ENCODE data around the gene KLRG1.

Gene KLRG1

GRCh38 chr12:9022592-9022991 lies 33.2 kb downstream of the KLRG1 start:
- DNase-seq (ENCODE audit: low spot score) = no peak

GRCh38 chr12:9024512-9024911 lies 35.2 kb downstream of the KLRG1 start:
- H3K9me3 ChIP-seq (ENCODE audit: severe bottlenecking) = no peaks in the 10 kb centered on the region
- no peak overlapping the region for H3K4me3 ChIP-seq (ENCODE audit: severe bottlenecking)
- DNase-seq (ENCODE audit: low spot score) (no peak), ATAC-seq (ENCODE audit: low read depth) (no peak)
- no peak overlapping the region for H3K27ac ChIP-seq (ENCODE audit: poor library complexity, severe bottlenecking)
- TF ChIP-seq CTCF (IDR thresholded peaks at IDR 0.05; ENCODE audit: poor library complexity, severe bottlenecking) = no peak
- no peaks in the 10 kb centered on the region for H3K36me3 ChIP-seq (ENCODE audit: low read depth)
- no peaks in the 10 kb centered on the region for H3K27me3 ChIP-seq (ENCODE audit: insufficient read depth, poor library complexity, severe bottlenecking)
- H3K4me1 ChIP-seq (ENCODE audit: insufficient read depth, poor library complexity, severe bottlenecking) = no peaks in the 10 kb centered on the region

More at GRCh38 chr12:9022592-9022991, 33.2 kb downstream of the KLRG1 start:
- Histone ChIP-seq H3K27ac (ENCODE audit: poor library complexity, severe bottlenecking) (no peak overlapping the region), H3K4me3 (ENCODE audit: severe bottlenecking) (no peak overlapping the region), H3K27me3 (ENCODE audit: insufficient read depth, poor library complexity, severe bottlenecking) (no peaks in the 10 kb centered on the region), H3K36me3 (ENCODE audit: low read depth) (no peaks in the 10 kb centered on the region), H3K4me1 (ENCODE audit: insufficient read depth, poor library complexity, severe bottlenecking) (no peaks in the 10 kb centered on the region), H3K9me3 (ENCODE audit: severe bottlenecking) (no peaks in the 10 kb centered on the region)
- no peak for ATAC-seq (ENCODE audit: low read depth)
- TF ChIP-seq CTCF (IDR thresholded peaks at IDR 0.05; ENCODE audit: poor library complexity, severe bottlenecking) = no peak

- Histone ChIP-seq H3K9me3 (ENCODE audit: severe bottlenecking) (no peaks in the 10 kb centered on the region), H3K27ac (ENCODE audit: poor library complexity, severe bottlenecking) (no peak overlapping the region), H3K27me3 (ENCODE audit: insufficient read depth, poor library complexity, severe bottlenecking) (no peaks in the 10 kb centered on the region), H3K4me1 (ENCODE audit: insufficient read depth, poor library complexity, severe bottlenecking) (no peaks in the 10 kb centered on the region), H3K4me3 (ENCODE audit: severe bottlenecking) (no peak overlapping the region), H3K36me3 (ENCODE audit: low read depth) (no peaks in the 10 kb centered on the region)
- DNase-seq (ENCODE audit: low spot score) = no peak
- TF ChIP-seq CTCF (IDR thresholded peaks at IDR 0.05; ENCODE audit: poor library complexity, severe bottlenecking) = no peak
- no peak for ATAC-seq (ENCODE audit: low read depth)
Measured at GRCh38 chr12:9027161-9028059, 38.1 kb downstream of the KLRG1 start.

- DNase-seq (ENCODE audit: low spot score) (no peak), ATAC-seq (ENCODE audit: low read depth) (no peak)
Measured at GRCh38 chr12:9030776-9031175, 41.4 kb downstream of the KLRG1 start.

More at GRCh38 chr12:9030776-9031175, 41.4 kb downstream of the KLRG1 start:
- H3K27me3 ChIP-seq (ENCODE audit: insufficient read depth, poor library complexity, severe bottlenecking) = no peaks in the 10 kb centered on the region
- no peaks in the 10 kb centered on the region for H3K9me3 ChIP-seq (ENCODE audit: severe bottlenecking)
- no peak overlapping the region for H3K4me3 ChIP-seq (ENCODE audit: severe bottlenecking)
- TF ChIP-seq CTCF (IDR thresholded peaks at IDR 0.05; ENCODE audit: poor library complexity, severe bottlenecking) = no peak
- no peaks in the 10 kb centered on the region for H3K36me3 ChIP-seq (ENCODE audit: low read depth)
- no peaks in the 10 kb centered on the region for H3K4me1 ChIP-seq (ENCODE audit: insufficient read depth, poor library complexity, severe bottlenecking)
- H3K27ac ChIP-seq (ENCODE audit: poor library complexity, severe bottlenecking) = no peak overlapping the region
